IPS-15b (cell line): ENCODE data around the gene NUDT10.
A peak's percentile ranks its signal among the peaks of the same experiment; 100 is the strongest.
"Not testable (repeated sequence)": the region's sequence is repeated elsewhere in the genome, so short reads cannot be mapped to it uniquely, and the experiment has no call there.

Experiments used
- H3K27me3 ChIP-seq: one replicate; pipeline ENCODE4 v1.6.1; 2013; ENCODE audit warnings: low read length; ENCODE audit not compliant: control insufficient read depth, insufficient read depth
- H3K36me3 ChIP-seq: one replicate; pipeline ENCODE4 v1.6.1; 2013; ENCODE audit warnings: low read length; ENCODE audit not compliant: control insufficient read depth, insufficient read depth
- H3K4me1 ChIP-seq: one replicate; pipeline ENCODE4 v1.6.1; 2013; ENCODE audit warnings: mild to moderate bottlenecking, low read length; ENCODE audit not compliant: control insufficient read depth, insufficient read depth
- H3K4me3 ChIP-seq: one replicate; pipeline ENCODE4 v1.5.1; 2013; ENCODE audit warnings: low read depth, low read length
- H3K9ac ChIP-seq: one replicate; pipeline ENCODE4 v1.6.1; 2013; ENCODE audit warnings: low read depth, mild to moderate bottlenecking, low read length
- H3K9me3 ChIP-seq: one replicate; pipeline ENCODE4 v1.6.1; 2013; ENCODE audit warnings: mild to moderate bottlenecking, low read length; ENCODE audit not compliant: control insufficient read depth, insufficient read depth

The NUDT10 gene

DNA sequence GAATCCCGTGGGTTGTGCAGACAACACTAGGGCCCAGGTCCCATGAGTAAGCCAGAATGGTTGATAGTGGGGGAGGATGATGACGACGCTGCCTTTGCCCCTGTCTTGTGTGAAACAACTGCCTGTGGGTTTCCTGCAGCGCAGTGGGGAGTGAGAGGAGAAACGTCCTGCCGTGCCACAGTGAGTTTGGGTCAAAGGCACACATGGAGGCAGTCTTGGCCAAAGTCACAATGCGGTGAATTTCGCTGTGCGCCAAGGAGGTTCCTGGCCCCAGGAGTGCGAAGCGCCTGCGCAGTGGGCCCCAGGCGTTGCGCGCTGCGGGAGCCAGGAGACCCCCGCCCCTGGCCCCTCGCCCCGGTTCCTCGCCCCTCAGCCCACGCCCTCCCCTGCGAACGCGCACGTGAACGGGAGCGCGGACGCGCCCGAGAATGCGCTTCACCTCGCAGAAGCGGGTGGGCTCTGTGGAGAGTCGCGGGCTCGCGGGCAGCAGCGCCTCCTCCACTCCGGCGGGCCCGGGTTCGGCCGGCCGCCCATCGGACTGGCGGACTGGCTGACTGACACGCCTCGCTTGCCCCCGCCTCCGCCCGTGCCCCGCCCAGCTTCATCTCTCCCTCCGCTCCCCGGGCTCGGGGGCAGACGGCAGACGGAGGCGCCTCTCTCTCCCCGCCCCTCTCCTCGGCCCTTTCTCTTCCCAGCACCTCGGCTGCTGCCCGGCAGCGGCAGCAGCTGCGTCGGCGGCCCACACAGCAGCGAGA is at the start of gene NUDT10:
NUDT10 (plus strand) TSS at position 635 of the 755 bp plus-strand sequence. CDS start 144 bp downstream, outside the sequence.
- Histone ChIP-seq H3K27me3 (no peaks in the 10 kb centered on the region), H3K36me3 (no peaks in the 10 kb centered on the region), H3K4me1 (no peaks in the 10 kb centered on the region), H3K4me3 (peak within 1 kb of the TSS; percentile 66), H3K9me3 (no peaks in the 10 kb centered on the region), H3K9ac (peak within 1 kb of the TSS; percentile 65)

DNA sequence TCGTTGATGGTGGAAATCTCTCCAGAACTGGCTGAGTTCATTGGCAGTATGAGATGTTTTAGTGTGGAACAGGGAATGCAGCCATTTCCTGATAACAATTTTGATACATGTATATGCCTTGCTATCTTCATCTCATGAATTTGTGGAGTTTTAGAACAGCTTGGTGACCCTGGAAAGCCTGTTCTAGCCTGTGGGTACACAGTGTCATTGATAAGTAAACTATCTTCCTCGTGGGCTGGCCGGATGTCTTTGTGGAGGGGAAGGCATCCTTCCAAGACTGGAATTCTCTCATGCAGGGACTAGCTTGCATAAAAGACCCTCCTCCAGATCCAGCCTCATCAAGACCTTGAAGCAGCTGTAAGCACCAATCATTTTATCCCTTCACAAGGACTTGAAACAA is 40.2 kb upstream of the NUDT10 start:
- no peak overlapping the region for H3K9ac ChIP-seq
- H3K36me3 ChIP-seq: no peaks in the 10 kb centered on the region
- no peak overlapping the region for H3K4me3 ChIP-seq
- H3K4me1 ChIP-seq: no peaks in the 10 kb centered on the region
- no peaks in the 10 kb centered on the region for H3K27me3 ChIP-seq
- no peaks in the 10 kb centered on the region for H3K9me3 ChIP-seq

- Histone ChIP-seq H3K36me3 (no peaks in the 10 kb centered on the region), H3K9ac (no peak overlapping the region), H3K9me3 (no peaks in the 10 kb centered on the region), H3K27me3 (no peaks in the 10 kb centered on the region), H3K4me1 (no peaks in the 10 kb centered on the region), H3K4me3 (no peak overlapping the region)
These were observed 36.5 kb upstream of the NUDT10 start for GRCh38 chrX:51296138-51296537.

- H3K9me3 ChIP-seq: peaks cover 5% of the 10 kb centered on the region
- no peak overlapping the region for H3K4me3 ChIP-seq
- no peaks in the 10 kb centered on the region for H3K27me3 ChIP-seq
- H3K9ac ChIP-seq: no peak overlapping the region
- no peaks in the 10 kb centered on the region for H3K4me1 ChIP-seq
- no peaks in the 10 kb centered on the region for H3K36me3 ChIP-seq
These were observed 16.4 kb upstream of the NUDT10 start for GRCh38 chrX:51316271-51316670.

DNA sequence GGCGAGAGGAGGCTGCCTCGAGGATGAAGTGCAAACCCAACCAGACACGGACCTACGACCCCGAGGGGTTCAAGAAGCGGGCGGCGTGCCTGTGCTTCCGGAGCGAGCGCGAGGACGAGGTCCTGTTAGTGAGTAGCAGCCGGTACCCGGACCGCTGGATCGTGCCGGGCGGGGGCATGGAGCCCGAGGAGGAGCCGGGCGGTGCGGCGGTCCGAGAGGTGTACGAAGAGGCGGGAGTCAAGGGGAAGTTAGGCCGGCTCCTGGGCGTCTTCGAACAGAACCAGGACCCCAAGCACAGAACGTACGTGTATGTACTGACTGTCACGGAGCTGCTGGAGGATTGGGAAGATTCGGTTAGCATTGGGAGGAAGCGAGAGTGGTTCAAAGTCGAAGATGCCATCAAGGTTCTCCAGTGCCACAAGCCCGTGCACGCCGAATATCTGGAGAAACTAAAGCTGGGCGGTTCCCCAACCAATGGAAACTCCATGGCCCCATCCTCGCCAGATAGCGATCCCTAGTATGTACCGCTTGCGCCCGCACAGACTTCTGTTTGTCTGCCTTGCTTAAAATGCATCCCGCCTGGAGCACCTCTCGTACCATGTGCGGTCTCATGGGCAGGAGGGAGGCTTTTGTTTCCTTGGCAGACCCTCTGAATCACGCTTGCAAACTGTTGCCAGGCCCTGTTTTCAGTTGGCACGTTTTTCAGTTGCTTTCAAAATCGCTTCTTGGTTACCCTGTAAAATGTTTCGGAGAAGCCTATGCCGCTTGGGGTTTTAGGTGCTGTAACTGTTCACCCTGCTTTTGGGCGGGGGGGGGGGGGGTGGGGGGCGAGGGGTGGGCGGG is 542 bp downstream of the NUDT10 start:
- H3K4me1 ChIP-seq, H3K9me3 ChIP-seq, H3K27me3 ChIP-seq, H3K36me3 ChIP-seq, H3K9ac ChIP-seq: not testable (repeated sequence)
- peak overlapping the region; percentile 60 for H3K4me3 ChIP-seq

DNA sequence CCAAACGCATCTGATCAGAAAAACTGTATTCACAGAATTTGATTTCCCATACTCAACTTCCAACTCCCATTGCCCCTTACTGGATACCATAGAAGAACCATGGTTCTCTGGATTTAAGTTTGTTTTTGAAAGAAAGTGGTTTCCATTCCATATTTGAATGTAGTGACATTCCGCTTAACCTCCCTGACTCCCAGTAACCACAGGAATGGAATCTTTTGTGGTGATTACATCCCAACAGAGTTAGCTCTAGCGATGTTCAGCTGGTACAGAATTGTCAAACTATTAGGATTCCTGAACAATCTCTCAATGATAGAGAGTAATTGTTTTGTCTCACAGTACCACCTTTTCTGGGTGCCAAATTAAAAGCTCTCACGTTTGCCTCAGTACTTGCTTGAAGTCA is 1.7 kb downstream of the NUDT10 start:
- Histone ChIP-seq H3K9me3 (no peaks in the 10 kb centered on the region), H3K4me1 (no peaks in the 10 kb centered on the region), H3K36me3 (no peaks in the 10 kb centered on the region), H3K27me3 (no peaks in the 10 kb centered on the region), H3K4me3 (peak overlapping the region; percentile 13), H3K9ac (no peak overlapping the region)

DNA sequence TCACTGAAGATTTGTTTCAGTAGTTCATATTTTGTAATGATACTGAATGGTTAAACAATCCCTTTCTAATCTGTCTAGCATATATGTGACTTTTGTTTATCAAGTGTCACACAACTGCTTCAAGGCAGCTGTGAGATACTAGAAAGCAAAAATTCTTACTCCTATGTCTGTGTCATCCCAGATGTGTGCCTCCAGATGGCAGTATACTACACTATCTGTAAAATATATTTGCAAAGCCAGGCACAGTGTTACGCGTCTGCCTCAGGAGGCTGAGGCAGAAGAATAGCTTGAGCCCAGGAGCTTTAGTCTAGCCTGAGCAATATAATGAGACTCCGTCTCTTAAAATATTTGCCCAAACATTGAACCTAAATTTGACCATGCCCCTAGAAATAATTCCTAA is 4.0 kb downstream of the NUDT10 start:
- Histone ChIP-seq H3K9ac (no peak overlapping the region), H3K36me3 (no peaks in the 10 kb centered on the region), H3K9me3 (no peaks in the 10 kb centered on the region), H3K4me3 (no peak overlapping the region), H3K27me3 (no peaks in the 10 kb centered on the region), H3K4me1 (no peaks in the 10 kb centered on the region)

GRCh38 chrX:51361251-51361650 is 28.6 kb downstream of the NUDT10 start:
- no peaks in the 10 kb centered on the region for H3K36me3 ChIP-seq
- H3K4me3 ChIP-seq: no peak overlapping the region

DNA sequence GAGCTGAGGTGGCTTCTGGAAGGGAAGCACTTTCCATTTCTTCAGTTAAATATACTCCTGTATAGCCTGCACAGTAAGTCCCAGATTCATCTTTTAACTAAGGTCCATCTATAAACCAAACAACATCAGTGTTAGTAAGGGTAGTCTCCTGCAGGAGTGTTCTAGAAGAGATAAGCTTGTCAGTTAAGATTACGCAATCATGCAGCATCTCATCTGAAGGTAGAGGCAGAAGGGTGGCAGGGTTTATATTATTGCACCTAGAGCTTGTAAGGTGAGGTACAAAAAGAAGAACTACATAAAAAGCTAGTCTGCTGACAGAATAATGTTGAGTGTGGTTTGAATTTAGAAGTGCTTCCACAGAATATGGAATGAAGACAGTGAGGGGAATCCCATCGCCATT is 44.0 kb downstream of the NUDT10 start:
- Histone ChIP-seq H3K27me3 (no peaks in the 10 kb centered on the region), H3K36me3 (no peaks in the 10 kb centered on the region), H3K4me1 (no peaks in the 10 kb centered on the region), H3K9me3 (no peaks in the 10 kb centered on the region), H3K9ac (no peak overlapping the region), H3K4me3 (no peak overlapping the region)

More at GRCh38 chrX:51361251-51361650, 28.6 kb downstream of the NUDT10 start:
- no peaks in the 10 kb centered on the region for H3K4me1 ChIP-seq
- H3K9ac ChIP-seq: no peak overlapping the region
- no peaks in the 10 kb centered on the region for H3K27me3 ChIP-seq
- H3K9me3 ChIP-seq: no peaks in the 10 kb centered on the region
